Hepatocyte (in vitro differentiated cells): ENCODE measurements around the gene SMIM43.

ENCODE experiments used
- CTCF ChIP-seq: fragments of 200-600 bp; sonication (generic); IDR thresholded peaks from 2 replicates; pipeline ENCODE4 v1.5.1; 2016; ENCODE audit warnings: antibody characterized with exemption, mild to moderate bottlenecking; ENCODE audit not compliant: poor library complexity
- EZH2 ChIP-seq: fragments of 200-600 bp; sonication (generic); IDR thresholded peaks from 2 replicates; pipeline ENCODE4 v1.6.1; 2016; ENCODE audit warnings: antibody characterized with exemption, mild to moderate bottlenecking, borderline replicate concordance
- EZH2phosphoT487 ChIP-seq: fragments of 200-600 bp; sonication (generic); IDR thresholded peaks from one replicate; pipeline ENCODE4 v1.6.1; 2018; ENCODE audit warnings: antibody characterized with exemption, mild to moderate bottlenecking, low read depth, moderate library complexity; ENCODE audit not compliant: unreplicated experiment, severe bottlenecking

- TF ChIP-seq CTCF: no peak
- TF ChIP-seq EZH2: no peak
- no peak for TF ChIP-seq EZH2phosphoT487
Observed at GRCh38 chr4:121776610-121777401, 11.8 kb upstream of the SMIM43 start.
